Activated naive CD4-positive, alpha-beta T cell treated with anti-CD3 and anti-CD28 coated beads for 36 hours (primary cell): ENCODE data around the gene PLIN5. TPM values are rescaled to one million over a fixed set of nuclear protein-coding genes. Genes with fewer than 3 reads are reported as not detected.

Experiments used
- CTCF ChIA-PET: fragments of 350-600 bp; sonication (Branson Sonifier 250); formaldehyde crosslinking; loops from one replicate; lab custom pipeline; 2021; ENCODE audit warnings: antibody characterized with exemption; lab: Charles Lee
- DNase-seq: peaks from one replicate; pipeline ENCODE4 v3.0.0-alpha.2; 2020
- H3K27ac Mint-ChIP-seq: one replicate; pipeline ENCODE4 v1.8.0; 2021; ENCODE audit warnings: mild to moderate bottlenecking, mixed read lengths
- H3K27me3 Mint-ChIP-seq: one replicate; pipeline ENCODE4 v1.8.0; 2021; ENCODE audit warnings: low read depth, mixed read lengths
- H3K36me3 Mint-ChIP-seq: one replicate; pipeline ENCODE4 v1.8.0; 2021; ENCODE audit warnings: low read depth, mixed read lengths
- H3K4me1 Mint-ChIP-seq: one replicate; pipeline ENCODE4 v1.8.0; 2021; ENCODE audit warnings: low read depth, mixed read lengths
- H3K4me3 Mint-ChIP-seq: one replicate; pipeline ENCODE4 v1.8.0; 2021; ENCODE audit warnings: mild to moderate bottlenecking, moderate library complexity, mixed read lengths
- H3K9me3 Mint-ChIP-seq: one replicate; pipeline ENCODE4 v1.8.0; 2021; ENCODE audit warnings: mixed read lengths
- intact Hi-C: fragments of 100-400 bp; cut with micrococcal nuclease; formaldehyde crosslinking; loops from one replicate; pipeline ENCODE4 v1.15.1; 2023
- total RNA-seq, 2 experiments: library from RNA; stranded (reverse); gene quantifications; one replicate each; pipeline ENCODE4 v1.2.3, GENCODE V29; 2021

Gene PLIN5
- total RNA-seq, 2 experiments from 2014 or later, result 0.07 to 0.25 TPM

DNA sequence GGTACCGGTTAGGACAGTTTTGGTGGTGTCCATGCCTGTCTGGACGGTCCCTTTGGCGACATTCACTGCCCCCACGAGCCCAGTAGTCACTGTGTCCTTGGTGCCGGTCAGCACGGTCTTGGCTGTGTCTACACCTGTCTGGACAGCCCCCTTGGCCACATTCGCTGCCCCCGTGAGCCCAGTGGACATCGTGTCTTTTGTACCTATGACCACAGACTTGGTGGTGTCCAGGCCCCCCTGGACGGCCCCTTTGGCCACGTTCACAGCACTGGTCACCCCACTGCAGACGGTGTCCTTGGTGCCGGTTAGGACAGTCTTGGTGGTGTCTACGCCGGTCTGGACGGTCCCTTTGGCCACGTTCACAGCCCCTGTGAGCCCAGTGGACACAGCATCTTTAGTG, 23.0 kb downstream of the PLIN5 start:
- intact Hi-C loops, result no loop called here
- Mint-ChIP-seq H3K9me3 (no peaks in the 10 kb centered on the region), H3K4me3 (no peak overlapping the region), H3K27ac (no peak overlapping the region), H3K36me3 (no peaks in the 10 kb centered on the region), H3K27me3 (no peaks in the 10 kb centered on the region), H3K4me1 (no peaks in the 10 kb centered on the region)
- CTCF ChIA-PET, result no interaction called here
- no peak for DNase-seq

DNA sequence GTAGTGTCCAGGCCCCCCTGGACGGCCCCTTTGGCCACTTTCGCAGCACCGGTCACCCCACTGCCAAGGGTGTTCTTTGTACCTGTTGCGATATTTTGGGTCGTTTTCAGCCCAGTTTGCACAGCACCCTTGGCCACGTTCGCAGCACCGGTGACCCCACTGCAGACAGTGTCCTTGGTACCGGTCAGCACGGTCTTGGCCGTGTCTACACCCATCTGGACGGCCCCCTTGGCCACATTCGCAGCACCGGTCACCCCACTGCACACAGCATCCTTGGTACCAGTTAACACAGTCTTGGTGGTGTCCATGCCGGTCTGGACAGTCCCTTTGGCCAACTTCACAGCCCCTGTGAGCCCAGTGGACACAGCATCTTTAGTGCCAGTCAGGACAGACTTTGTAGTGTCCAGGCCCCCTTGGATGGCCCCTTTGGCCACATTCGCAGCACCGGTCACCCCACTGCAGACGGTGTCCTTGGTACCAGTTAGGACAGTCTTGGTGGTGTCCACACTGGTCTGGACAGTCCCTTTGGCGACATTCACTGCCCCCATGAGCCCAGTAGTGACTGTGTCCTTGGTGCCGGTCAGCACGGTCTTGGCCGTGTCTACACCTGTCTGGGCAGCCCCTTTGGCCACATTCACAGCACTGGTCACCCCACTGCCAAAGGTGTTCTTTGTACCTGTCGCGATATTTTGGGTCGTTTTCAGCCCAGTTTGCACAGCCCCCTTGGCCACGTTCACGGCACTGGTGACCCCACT, 23.5 kb downstream of the PLIN5 start:
- no peaks in the 10 kb centered on the region for H3K27me3 Mint-ChIP-seq

DNA sequence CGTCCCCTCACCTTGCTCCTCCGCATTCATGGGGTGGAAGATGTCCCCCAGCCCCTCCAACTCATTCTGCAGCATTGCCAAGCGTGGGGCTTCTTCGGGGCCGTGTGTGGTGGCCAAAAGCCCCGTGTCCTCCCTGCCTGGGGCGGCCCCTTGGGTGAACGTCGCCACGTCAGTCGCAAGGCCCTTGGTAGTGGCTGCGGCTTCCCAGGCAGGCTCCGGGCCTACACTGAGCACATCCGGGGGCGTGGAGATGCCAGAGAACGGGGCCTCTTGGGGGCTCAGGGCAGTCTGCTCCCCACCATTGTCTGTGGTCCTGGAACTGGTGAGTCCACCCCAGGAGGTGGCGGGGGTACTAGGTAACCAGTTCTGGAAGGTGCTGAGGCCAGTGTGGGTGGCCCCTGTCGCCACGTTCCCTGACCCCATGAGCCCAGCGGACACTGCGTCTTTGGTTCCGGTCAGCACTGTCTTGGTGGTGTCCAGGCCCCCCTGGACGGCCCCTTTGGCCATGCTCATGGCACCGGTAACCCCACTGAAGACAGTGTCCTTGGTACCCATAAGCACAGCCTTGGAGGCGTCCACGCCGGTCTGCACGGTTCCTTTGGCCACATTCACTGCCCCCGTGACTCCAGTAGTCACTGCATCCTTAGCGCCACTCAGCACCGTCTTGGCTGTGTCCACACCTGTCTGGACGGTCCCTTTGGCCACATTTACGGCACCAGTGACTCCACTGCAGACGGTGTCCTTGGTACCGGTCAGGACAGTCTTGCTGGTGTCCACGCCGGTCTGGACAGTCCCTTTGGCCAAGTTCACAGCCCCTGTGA, 24.4 kb downstream of the PLIN5 start:
- H3K27me3 Mint-ChIP-seq, result no peaks in the 10 kb centered on the region
- CTCF ChIA-PET, result no interaction called here
- no peak for DNase-seq
- H3K4me1 Mint-ChIP-seq, result peaks cover 6% of the 10 kb centered on the region
- H3K4me3 Mint-ChIP-seq, result no peak overlapping the region
- H3K27ac Mint-ChIP-seq, result no peak overlapping the region
- no peaks in the 10 kb centered on the region for H3K9me3 Mint-ChIP-seq
- H3K36me3 Mint-ChIP-seq, result no peaks in the 10 kb centered on the region
- intact Hi-C loops, result no loop called here

More for the DNA sequence above, 23.5 kb downstream of the PLIN5 start:
- Mint-ChIP-seq H3K9me3 (no peaks in the 10 kb centered on the region), H3K4me3 (no peak overlapping the region), H3K36me3 (no peaks in the 10 kb centered on the region), H3K4me1 (peaks cover 3% of the 10 kb centered on the region), H3K27ac (no peak overlapping the region)
- no peak for DNase-seq
- intact Hi-C loops, result no loop called here
- CTCF ChIA-PET, result no interaction called here

DNA sequence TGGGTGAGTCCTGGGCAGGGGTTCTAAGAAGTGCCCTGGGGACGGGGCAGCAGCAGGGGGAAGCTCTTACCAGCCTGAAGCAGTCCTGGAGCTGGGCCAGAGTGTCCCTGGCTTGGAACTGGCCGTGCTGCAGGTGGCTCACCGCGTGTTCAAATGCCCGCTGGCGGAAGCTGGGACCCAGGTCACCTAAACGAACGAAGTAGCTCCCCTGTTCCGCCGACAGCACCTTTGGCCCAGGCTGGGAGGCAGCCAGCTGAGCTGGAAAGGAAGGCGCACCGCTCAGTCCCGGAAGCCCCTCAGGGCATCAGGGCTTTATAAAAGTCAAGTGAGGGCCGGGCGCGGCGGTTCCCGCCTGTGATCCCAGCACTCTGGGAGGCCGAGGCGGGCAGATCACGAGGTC, 26.3 kb downstream of the PLIN5 start:
- H3K27ac Mint-ChIP-seq, result no peak overlapping the region
- no peak for DNase-seq
- no peaks in the 10 kb centered on the region for H3K9me3 Mint-ChIP-seq
- H3K27me3 Mint-ChIP-seq, result no peaks in the 10 kb centered on the region
- H3K4me3 Mint-ChIP-seq, result no peak overlapping the region
- CTCF ChIA-PET, result interaction anchor here (0.7 to 1.5 kb wide), 3 partner anchors 13 to 242 kb away, joined by 3 to 4 read pairs (median 3); no protein-coding TSS in a partner anchor
- H3K4me1 Mint-ChIP-seq, result peaks cover 6% of the 10 kb centered on the region
- no peaks in the 10 kb centered on the region for H3K36me3 Mint-ChIP-seq
- intact Hi-C loops, result no loop called here

DNA sequence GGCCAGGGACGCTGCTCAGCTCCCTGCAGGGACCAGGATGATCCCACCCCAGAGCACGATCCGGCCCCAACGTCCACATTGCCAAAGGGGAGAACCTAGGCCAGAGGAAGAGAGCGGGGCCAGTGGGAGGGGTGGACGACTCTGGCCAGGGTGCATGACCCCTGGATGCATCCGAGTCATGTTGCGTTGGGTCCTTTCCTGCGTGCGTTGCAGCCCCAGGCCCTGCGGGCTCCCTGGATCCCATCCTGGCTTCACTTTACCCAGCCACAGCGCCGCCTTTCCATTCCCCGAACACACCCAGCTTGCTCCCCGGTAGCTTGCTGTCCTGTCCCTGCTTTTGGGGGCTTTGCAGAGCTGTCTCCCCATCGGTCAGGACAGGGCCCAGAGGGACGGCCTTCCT, 27.2 kb downstream of the PLIN5 start:
- Mint-ChIP-seq H3K9me3 (no peaks in the 10 kb centered on the region), H3K36me3 (no peaks in the 10 kb centered on the region), H3K27ac (no peak overlapping the region), H3K4me3 (no peak overlapping the region), H3K4me1 (peaks cover 6% of the 10 kb centered on the region), H3K27me3 (no peaks in the 10 kb centered on the region)
- CTCF ChIA-PET, result interaction anchor here (0.7 to 1.5 kb wide), 2 partner anchors 14 to 17 kb away, joined by 3 read pairs; no protein-coding TSS in a partner anchor
- no peak for DNase-seq
- intact Hi-C loops, result no loop called here

DNA sequence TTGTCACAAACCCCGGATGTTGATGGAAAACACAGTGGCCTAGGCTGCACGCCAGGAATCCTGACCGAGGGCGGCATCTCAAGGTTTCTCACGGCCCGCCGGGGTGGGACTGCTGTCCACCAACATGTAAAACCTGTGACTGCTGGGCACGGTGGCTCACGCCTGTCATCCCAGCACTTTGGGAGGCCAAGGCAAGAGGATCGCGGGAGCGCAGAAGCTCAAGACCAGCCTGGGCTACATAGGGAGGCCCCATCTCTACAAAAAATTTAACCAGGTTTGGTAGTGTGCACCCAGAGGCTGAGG, 27.9 kb downstream of the PLIN5 start:
- Mint-ChIP-seq H3K4me1 (peaks cover 6% of the 10 kb centered on the region), H3K27me3 (no peaks in the 10 kb centered on the region), H3K27ac (no peak overlapping the region), H3K4me3 (no peak overlapping the region), H3K36me3 (no peaks in the 10 kb centered on the region), H3K9me3 (no peaks in the 10 kb centered on the region)
- CTCF ChIA-PET, result interaction anchor here (1.5 kb wide), 1 partner anchor 17 kb away, joined by 3 read pairs; no protein-coding TSS in a partner anchor
- DNase-seq, result no peak
- intact Hi-C loops, result no loop called here

DNA sequence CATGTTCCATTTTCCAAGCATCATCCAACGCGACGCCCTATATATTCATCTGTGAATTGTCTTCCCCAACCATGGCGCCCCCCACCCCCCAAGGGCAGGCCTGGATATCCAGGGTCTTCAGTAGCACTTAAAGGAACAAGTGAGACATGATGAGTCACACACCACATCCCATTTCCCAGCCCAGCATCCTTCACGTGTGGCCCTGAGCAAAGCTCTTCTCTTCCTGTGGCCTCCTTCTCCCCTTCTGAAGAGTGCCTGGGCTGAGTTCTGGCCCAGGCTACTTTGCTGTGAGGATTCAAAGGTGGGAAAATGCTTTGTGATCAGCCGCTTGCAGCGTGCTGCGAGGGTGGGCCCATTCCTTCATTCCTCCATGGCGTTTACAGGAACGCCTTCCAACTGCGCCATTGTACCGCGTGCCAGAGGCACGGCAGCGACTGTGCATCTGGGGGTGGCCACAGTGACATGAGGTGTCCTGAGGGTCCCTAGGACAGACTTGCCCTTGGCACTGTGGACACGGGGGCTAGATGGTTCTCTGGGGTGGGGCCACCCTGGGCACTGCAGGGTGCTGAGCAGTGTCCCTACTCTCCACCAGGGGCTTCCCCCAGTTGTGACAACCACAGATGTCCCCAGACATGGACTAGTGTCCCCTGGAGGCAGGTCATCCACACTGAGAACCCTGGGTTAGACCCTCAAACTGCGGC, 28.4 kb downstream of the PLIN5 start:
- no peaks in the 10 kb centered on the region for H3K36me3 Mint-ChIP-seq
- peak; percentile 24 for DNase-seq
- H3K9me3 Mint-ChIP-seq, result no peaks in the 10 kb centered on the region
- no peak overlapping the region for H3K4me3 Mint-ChIP-seq
- no peaks in the 10 kb centered on the region for H3K27me3 Mint-ChIP-seq
- CTCF ChIA-PET, result interaction anchor here (1.5 kb wide), 1 partner anchor 18 kb away, joined by 3 read pairs; no protein-coding TSS in a partner anchor
- intact Hi-C loops, result no loop called here
- peaks cover 6% of the 10 kb centered on the region for H3K4me1 Mint-ChIP-seq
- H3K27ac Mint-ChIP-seq, result no peak overlapping the region

DNA sequence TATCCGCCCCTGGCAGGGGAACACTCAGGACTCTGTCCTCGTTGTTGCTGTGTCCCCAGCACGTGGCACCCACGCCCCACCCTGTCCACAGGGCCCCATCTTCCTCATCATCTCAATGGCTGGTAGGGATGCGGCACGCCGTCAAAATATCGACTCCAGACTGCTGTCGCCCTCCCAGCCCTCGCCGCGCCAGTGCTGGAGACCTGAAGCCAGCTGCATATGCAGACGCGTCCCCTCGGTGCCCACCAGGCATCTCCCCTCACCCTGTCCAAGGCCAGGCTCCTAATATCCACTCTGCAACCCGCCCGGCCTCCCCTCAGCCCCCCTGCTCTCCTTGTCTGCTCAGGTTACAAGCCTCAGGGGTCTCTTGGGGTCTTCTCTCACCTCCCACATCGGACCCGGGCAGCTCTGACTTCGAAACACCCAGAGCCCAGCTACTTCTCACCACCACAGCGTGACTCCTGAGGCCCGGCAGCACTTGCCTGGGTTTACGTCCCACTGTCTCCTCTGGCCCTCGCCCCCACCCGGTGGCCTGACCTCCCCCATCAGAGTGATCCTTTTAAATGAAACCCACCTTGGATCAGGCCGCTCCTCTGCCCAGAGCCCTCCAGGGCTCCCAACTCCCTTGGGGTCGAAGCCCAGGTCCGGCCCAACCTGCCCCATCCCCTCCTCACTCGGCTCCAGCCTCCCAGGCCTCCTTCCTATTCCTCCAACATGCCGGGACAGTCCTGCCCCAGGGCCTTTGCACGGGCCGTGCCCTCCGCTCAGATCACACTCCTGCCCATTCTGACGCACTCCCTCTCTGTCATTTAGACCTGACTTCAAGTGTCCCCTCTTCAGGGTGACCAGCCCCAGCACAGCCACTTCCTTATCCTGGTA, 29.2 kb downstream of the PLIN5 start:
- CTCF ChIA-PET, result no interaction called here
- peaks cover under 1% of the 10 kb centered on the region for H3K36me3 Mint-ChIP-seq
- H3K4me3 Mint-ChIP-seq, result no peak overlapping the region
- no peaks in the 10 kb centered on the region for H3K9me3 Mint-ChIP-seq
- H3K27ac Mint-ChIP-seq, result no peak overlapping the region
- H3K27me3 Mint-ChIP-seq, result no peaks in the 10 kb centered on the region
- peaks cover 6% of the 10 kb centered on the region for H3K4me1 Mint-ChIP-seq
- no peak for DNase-seq
- intact Hi-C loops, result no loop called here

DNA sequence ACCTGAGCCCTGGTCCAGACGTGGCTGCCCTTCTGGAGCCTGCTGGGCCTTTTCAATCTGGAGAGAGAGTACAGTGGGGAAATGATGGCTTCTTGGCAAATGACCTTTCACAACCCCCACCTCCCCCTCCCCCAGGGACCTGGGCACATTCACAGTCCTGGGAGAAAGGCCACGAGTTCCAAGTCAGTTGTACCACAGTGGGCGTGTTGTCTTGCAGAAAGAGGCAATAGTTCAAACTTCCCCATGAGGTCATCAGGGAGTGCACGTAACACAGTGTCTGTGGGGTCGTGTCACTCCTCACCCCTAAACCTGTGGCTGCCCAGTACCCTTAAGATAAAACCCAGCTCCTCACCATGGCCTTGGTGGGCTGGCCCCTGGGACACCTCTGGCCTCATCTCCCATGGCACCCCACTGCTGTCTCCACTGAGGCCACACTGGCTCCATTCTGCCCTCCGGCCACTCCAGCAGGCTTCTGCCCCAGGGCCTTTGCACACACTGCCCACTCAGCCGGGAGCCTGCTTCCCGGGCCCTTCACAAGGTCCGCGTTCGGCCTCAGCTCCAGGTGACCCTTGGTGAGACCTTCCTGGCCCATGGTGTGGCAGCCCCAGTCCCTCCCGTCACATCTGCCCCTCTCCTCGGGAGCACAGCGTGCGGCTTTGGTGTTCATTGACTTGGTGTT, 30.0 kb downstream of the PLIN5 start:
- CTCF ChIA-PET, result no interaction called here
- H3K27me3 Mint-ChIP-seq, result no peaks in the 10 kb centered on the region

DNA sequence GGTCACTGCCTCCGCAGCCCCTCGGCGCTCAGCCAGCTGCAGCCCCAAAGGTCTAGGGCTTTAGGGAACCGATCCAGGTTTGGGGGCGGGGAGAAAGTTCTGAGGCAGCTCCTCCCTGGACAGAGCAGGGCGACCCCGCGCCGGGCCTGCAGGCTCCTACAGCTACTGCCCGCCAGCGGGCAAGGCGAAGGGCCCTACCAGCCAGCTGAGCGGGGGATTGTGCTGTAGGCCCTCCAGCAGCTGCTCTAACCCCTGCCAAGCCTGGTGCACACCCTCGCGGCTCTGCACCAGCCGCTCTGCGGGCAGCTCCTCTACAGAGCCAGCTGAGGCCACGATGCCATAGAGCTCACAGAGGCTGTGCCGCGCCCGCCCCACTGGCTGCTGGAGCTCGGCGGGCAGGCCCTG, 30.7 kb downstream of the PLIN5 start:
- Mint-ChIP-seq H3K27me3 (no peaks in the 10 kb centered on the region), H3K9me3 (no peaks in the 10 kb centered on the region), H3K4me3 (no peak overlapping the region), H3K36me3 (peaks cover 1% of the 10 kb centered on the region), H3K27ac (no peak overlapping the region), H3K4me1 (peaks cover 6% of the 10 kb centered on the region)
- no peak for DNase-seq
- intact Hi-C loops, result no loop called here
- CTCF ChIA-PET, result interaction anchor here (0.6 kb wide), 1 partner anchor 55 kb away, joined by 3 read pairs; no protein-coding TSS in a partner anchor

More for the DNA sequence above, 30.0 kb downstream of the PLIN5 start:
- Mint-ChIP-seq H3K4me1 (peaks cover 6% of the 10 kb centered on the region), H3K9me3 (no peaks in the 10 kb centered on the region), H3K4me3 (no peak overlapping the region), H3K36me3 (peaks cover 1% of the 10 kb centered on the region), H3K27ac (no peak overlapping the region)
- intact Hi-C loops, result no loop called here
- DNase-seq, result no peak

DNA sequence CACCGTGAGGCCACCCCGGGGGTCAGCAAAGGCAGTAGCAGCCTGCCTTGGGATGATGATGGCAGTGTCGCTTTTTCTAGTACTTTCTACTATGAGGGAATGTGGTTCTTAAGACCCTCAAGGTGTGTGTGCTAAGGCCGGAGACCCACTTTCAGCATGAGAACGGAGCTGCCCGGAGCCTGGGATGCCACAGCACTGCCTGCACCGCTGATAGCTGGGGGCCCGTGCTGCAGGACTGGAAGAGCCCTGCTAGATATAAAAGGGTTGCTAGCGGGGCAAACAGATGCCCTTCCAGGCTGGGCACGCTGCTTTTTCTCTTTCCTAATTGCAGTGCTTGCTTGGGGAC, 31.2 kb downstream of the PLIN5 start:
- H3K27ac Mint-ChIP-seq, result no peak overlapping the region
- H3K27me3 Mint-ChIP-seq, result no peaks in the 10 kb centered on the region
- peaks cover 6% of the 10 kb centered on the region for H3K4me1 Mint-ChIP-seq
- intact Hi-C loops, result no loop called here
- H3K4me3 Mint-ChIP-seq, result no peak overlapping the region
- DNase-seq, result no peak
- CTCF ChIA-PET, result interaction anchor here (0.6 kb wide), 1 partner anchor 55 kb away, joined by 3 read pairs; no protein-coding TSS in a partner anchor
- peaks cover 1% of the 10 kb centered on the region for H3K36me3 Mint-ChIP-seq
- H3K9me3 Mint-ChIP-seq, result no peaks in the 10 kb centered on the region
